K562 (cell line): ENCODE data around the gene KIT. TPM values are rescaled to one million over a fixed set of nuclear protein-coding genes. Genes with fewer than 3 reads are reported as not detected.
A peak's percentile ranks its signal among the peaks of the same experiment; 100 is the strongest.

Source experiments
- ARID1B ChIP-seq: fragments of 450-650 bp; IDR thresholded peaks from 2 replicates; pipeline ENCODE4 v1.6.1; 2016; ENCODE audit warnings: antibody characterized with exemption, mild to moderate bottlenecking, inconsistent platforms
- ARNT ChIP-seq, 2 experiments: fragments of 450-650 bp; IDR thresholded peaks; 2 replicates each; pipeline ENCODE4 v1.6.1; 2016; ENCODE audit warnings: mild to moderate bottlenecking in 1 of 2
- CBX8 ChIP-seq: fragments of 200-600 bp; sonication (generic); IDR thresholded peaks from 2 replicates; pipeline ENCODE4 v1.6.1; 2012; ENCODE audit warnings: borderline replicate concordance, mixed run types, low read depth, mild to moderate bottlenecking, moderate library complexity, mixed read lengths, low read length, control low read depth, inconsistent platforms; ENCODE audit not compliant: poor library complexity, severe bottlenecking; ENCODE audit errors: extremely low read depth
- CHD1 ChIP-seq: fragments of 200-600 bp; sonication (generic); IDR thresholded peaks from one replicate; pipeline ENCODE4 v1.6.1; 2012; ENCODE audit warnings: mild to moderate bottlenecking, moderate library complexity, low read length, inconsistent platforms
- CHD2 ChIP-seq: IDR thresholded peaks from 2 replicates; pipeline ENCODE4 v1.6.1; 2011; ENCODE audit warnings: low read depth, low read length
- CREB3L1 ChIP-seq: fragments of 450-650 bp; IDR thresholded peaks from 2 replicates; pipeline ENCODE4 v1.6.1; 2014; ENCODE audit warnings: low read depth, mild to moderate bottlenecking, moderate library complexity, borderline replicate concordance
- CTCF ChIP-seq, 3 experiments: IDR thresholded peaks in 2 of 3; conservative IDR thresholded peaks in 1 of 3; 2 replicates each; pipeline ENCODE4 v1.5.1; 2011 to 2012; ENCODE audit warnings: low read length in 3 of 3, mild to moderate bottlenecking in 3 of 3, control low read depth in 2 of 3, improper control_type of control experiment in 1 of 3, inconsistent platforms in 1 of 3, low read depth in 1 of 3, mixed read lengths in 1 of 3, moderate library complexity in 1 of 3; ENCODE audit not compliant: insufficient read depth in 2 of 3
- ESRRB ChIP-seq: fragments of 250-450 bp; sonication (Bioruptor Pico); IDR thresholded peaks from 2 replicates; pipeline ENCODE4 v1.5.0; 2020; ENCODE audit warnings: mild to moderate bottlenecking, moderate library complexity, borderline replicate concordance
- MAFG ChIP-seq: fragments of 450-650 bp; conservative IDR thresholded peaks from 2 replicates; pipeline ENCODE4 v1.6.1; 2016; ENCODE audit warnings: missing genetic modification characterization, missing compliant biosample characterization
- MTA3 ChIP-seq: fragments of 450-650 bp; formaldehyde crosslinking; IDR thresholded peaks from 2 replicates; pipeline ENCODE4 v1.6.1; 2017; ENCODE audit warnings: mild to moderate bottlenecking, borderline replicate concordance
- NCOR1 ChIP-seq: fragments of 450-650 bp; IDR thresholded peaks from 2 replicates; pipeline ENCODE4 v1.6.1; 2016; ENCODE audit warnings: mild to moderate bottlenecking, moderate library complexity
- NUFIP1 ChIP-seq: fragments of 450-650 bp; IDR thresholded peaks from 2 replicates; pipeline ENCODE4 v1.6.1; 2018; ENCODE audit not compliant: partially characterized antibody
- PREB ChIP-seq: sonication (generic); formaldehyde crosslinking; IDR thresholded peaks from 2 replicates; pipeline ENCODE4 v1.8.1; 2023; ENCODE audit warnings: mild to moderate bottlenecking, missing genetic modification reagents
- PRMT5 ChIP-seq: sonication (generic); formaldehyde crosslinking; IDR thresholded peaks from 2 replicates; pipeline ENCODE4 v1.5.0; 2020; ENCODE audit warnings: missing genetic modification reagents
- PURB ChIP-seq: sonication (generic); formaldehyde crosslinking; IDR thresholded peaks from 2 replicates; pipeline ENCODE4 v1.9.0; 2021; ENCODE audit warnings: low read depth, mild to moderate bottlenecking, missing genetic modification reagents
- RBM15 ChIP-seq: fragments of 200-400 bp; formaldehyde crosslinking; IDR thresholded peaks from 2 replicates; pipeline ENCODE4 v1.6.1; 2018; ENCODE audit warnings: mild to moderate bottlenecking, low read length, moderate library complexity; ENCODE audit not compliant: insufficient read depth
- SMC3 ChIP-seq: conservative IDR thresholded peaks from 2 replicates; pipeline ENCODE4 v1.6.1; 2011; ENCODE audit warnings: low read depth, low read length, improper control_type of control experiment; ENCODE audit not compliant: insufficient read depth
- SNIP1 ChIP-seq: fragments of 450-650 bp; IDR thresholded peaks from 2 replicates; pipeline ENCODE4 v1.7.1; 2017; ENCODE audit warnings: low read depth, mild to moderate bottlenecking
- SP1 ChIP-seq: sonication (generic); formaldehyde crosslinking; IDR thresholded peaks from 2 replicates; pipeline ENCODE4 v1.8.1; 2022; ENCODE audit warnings: mild to moderate bottlenecking, missing genetic modification reagents
- WHSC1 ChIP-seq: IDR thresholded peaks from one replicate; pipeline ENCODE4 v1.6.1; 2012; ENCODE audit warnings: low read length, control low read depth, inconsistent platforms
- ZBTB9 ChIP-seq: fragments of 450-650 bp; formaldehyde crosslinking; IDR thresholded peaks from 2 replicates; pipeline ENCODE4 v1.4.0; 2020; ENCODE audit warnings: mild to moderate bottlenecking, moderate library complexity
- ZEB2 ChIP-seq: fragments of 450-650 bp; IDR thresholded peaks from 2 replicates; pipeline ENCODE4 v1.6.1; 2016
- ZNF239 ChIP-seq: fragments of 250-450 bp; sonication (Bioruptor Pico); IDR thresholded peaks from 2 replicates; pipeline ENCODE4 v1.4.0; 2020; ENCODE audit warnings: mild to moderate bottlenecking
- ZNF3 ChIP-seq: fragments of 250-450 bp; sonication (Bioruptor Pico); IDR thresholded peaks from 2 replicates; pipeline ENCODE4 v1.5.0; 2021; ENCODE audit warnings: mild to moderate bottlenecking, moderate library complexity
- polyA plus RNA-seq, 8 experiments: library from polyadenylated mRNA; depleted of rRNA in 4 of 8; stranded (reverse) in 5 of 8; unstranded in 3 of 8; fragments of >200 nt; fragmentation: Nextera tagmentation in 2 of 8; fragmentation: Illumina TruSeq in 1 of 8; extraction: Ambion mirVana in 2 of 8; extraction: Trizol in 1 of 8; gene quantifications; 2 replicates each; pipeline versions ENCODE4 v1.2.1 to v1.2.3, GENCODE V29; 2011 to 2014; ENCODE audit warnings: inconsistent platforms in 1 of 8, missing spikeins in 1 of 8
- total RNA-seq, 7 experiments: library from RNA; depleted of rRNA in 6 of 7; stranded (reverse); fragments of >200 nt in 6 of 7; fragmentation: Illumina TruSeq in 2 of 7; extraction: Trizol in 2 of 7; gene quantifications; 2 replicates each; pipeline versions ENCODE4 v1.2.1 to v1.2.3, GENCODE V29; 2011 to 2021; ENCODE audit warnings: low replicate concordance in 1 of 7

KIT gene
- total and polyA plus RNA-seq, 9 of the 15 experiments (the other 6 are each of a cell fraction or from before 2014, with no cell fraction given) = 0.27 to 5.6 (median 0.57) TPM

DNA sequence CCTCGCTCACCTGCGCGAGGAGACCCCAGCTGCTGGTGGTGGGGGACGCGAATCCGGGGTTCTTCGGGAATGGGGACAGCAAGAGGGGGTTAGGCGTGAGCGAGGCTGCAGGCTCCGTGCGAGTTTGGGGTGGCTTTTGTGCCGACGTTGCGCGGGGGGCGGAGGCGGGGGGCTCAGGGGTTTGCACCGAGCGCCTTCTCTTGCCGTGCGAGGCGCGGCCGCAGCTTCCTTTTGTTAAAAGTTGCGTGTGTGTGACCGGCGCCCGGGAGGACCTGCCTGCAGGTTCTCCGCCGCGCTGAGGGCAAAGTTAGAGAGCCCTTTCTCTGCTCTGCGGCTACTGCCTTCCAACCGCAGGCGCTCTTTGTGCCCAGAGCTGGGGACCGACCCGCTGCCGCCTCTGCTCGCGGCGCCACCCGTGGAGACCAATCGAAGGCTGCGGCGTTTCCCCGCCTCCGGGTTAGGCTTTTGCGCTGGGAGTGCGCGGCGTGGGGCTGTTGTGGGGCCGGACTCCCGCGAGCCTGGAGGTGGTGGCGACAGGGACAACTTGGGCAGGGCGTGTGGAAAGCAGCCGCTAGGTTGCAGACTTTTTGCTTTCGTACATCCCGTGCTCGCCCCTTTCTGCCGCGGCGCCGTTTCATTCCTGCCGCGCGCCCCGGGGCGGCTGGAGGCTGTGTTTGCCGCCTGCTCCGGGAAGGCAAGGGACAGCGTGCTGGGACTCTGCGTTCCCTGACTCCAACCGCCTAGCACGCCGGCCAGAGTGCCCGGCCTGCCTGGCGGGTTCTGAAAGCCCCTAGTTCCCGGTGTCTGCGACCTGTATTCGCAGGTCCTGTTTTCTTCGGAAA is 716 bp downstream of the KIT start (continued):
- TF ChIP-seq SNIP1 = no peak
- TF ChIP-seq ZEB2 = no peak
- no peak for TF ChIP-seq SP1
- peak; percentile 21 for TF ChIP-seq CBX8
- no peak for TF ChIP-seq PREB (CRISPR knock-in tag)
- TF ChIP-seq ARNT (IDR thresholded peaks at IDR 0.05) = no peak
- no peak for TF ChIP-seq ZNF3
- TF ChIP-seq ARID1B = no peak
- no peak for TF ChIP-seq ZBTB9 (CRISPR knock-in tag)
- TF ChIP-seq SMC3 = no peak
- TF ChIP-seq ZNF239 (CRISPR knock-in tag) = no peak
- no peak for TF ChIP-seq CHD1
- peak; percentile 44 to 75 (median 58); a peak in 5 of 6 replicates for TF ChIP-seq CTCF (IDR thresholded peaks at IDR 0.05 in 2 of 3, conservative IDR thresholded peaks at IDR 0.05 in 1 of 3; ENCODE audit: insufficient read depth in 2 of 3, low read depth in 1 of 3, low read length in 3 of 3)
- peak; percentile 24; the same call in 1 of the 2 replicates for TF ChIP-seq MTA3
- TF ChIP-seq MAFG (tag) = no peak
- TF ChIP-seq PRMT5 (CRISPR knock-in tag) = no peak
- no peak for TF ChIP-seq NCOR1
- TF ChIP-seq CHD2 = no peak
- TF ChIP-seq WHSC1 = no peak
- TF ChIP-seq RBM15 = no peak
- TF ChIP-seq CREB3L1 = no peak; the same call in 1 of the 2 replicates
- TF ChIP-seq NUFIP1 = no peak
- no peak for TF ChIP-seq ESRRB (CRISPR knock-in tag)
- no peak for TF ChIP-seq PURB (CRISPR knock-in tag)
